Left renal cortex interstitium (tissue), 4 donors: Measurements from ENCODE around the gene MASP1. TPM values are rescaled to one million over a fixed set of nuclear protein-coding genes. Genes with fewer than 3 reads are reported as not detected.

Experiments
- DNase-seq, 4 donors: peaks; one replicate each; pipeline ENCODE4 v3.0.0-alpha.2; 2013; ENCODE audit warnings: low read depth in 4 of 4, low spot score in 2 of 4, missing footprints in 1 of 4
- polyA plus RNA-seq, 4 donors: library from polyadenylated mRNA; unstranded; fragments of 120-200 nt; gene quantifications; one replicate each; pipeline ENCODE4 v1.2.1, GENCODE V29; 2013; ENCODE audit not compliant: insufficient read length in 4 of 4

Gene MASP1
- polyA plus RNA-seq, 4 donors: 7.2 to 10.2 (median 8.4) TPM

- no peak for DNase-seq
Measured at GRCh38 chr3:187196573-187197334, 94.8 kb downstream of the MASP1 start.

GRCh38 chr3:187193181-187193580, 98.4 kb downstream of the MASP1 start:
- DNase-seq: no peak

DNA sequence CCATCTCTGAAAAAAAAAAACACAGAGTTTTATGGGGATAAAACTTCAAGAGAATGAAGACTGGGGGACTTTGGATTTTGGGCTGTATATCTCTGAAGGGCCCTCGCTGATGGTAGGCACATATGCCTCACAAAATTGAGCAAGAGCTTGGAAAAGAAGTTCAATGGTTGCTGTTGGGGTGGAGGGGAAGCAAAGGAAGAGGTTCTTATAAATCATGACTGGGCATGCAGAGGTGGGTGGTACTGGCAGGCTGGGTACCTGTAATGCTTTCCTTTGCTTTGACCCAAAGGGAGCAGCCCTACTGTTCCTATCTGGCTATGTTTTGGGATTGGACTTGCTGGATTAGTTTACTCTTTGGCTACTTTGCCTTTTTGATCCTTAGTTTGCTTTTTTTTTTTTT, 100.3 kb downstream of the MASP1 start:
- DNase-seq: no peak

DNA sequence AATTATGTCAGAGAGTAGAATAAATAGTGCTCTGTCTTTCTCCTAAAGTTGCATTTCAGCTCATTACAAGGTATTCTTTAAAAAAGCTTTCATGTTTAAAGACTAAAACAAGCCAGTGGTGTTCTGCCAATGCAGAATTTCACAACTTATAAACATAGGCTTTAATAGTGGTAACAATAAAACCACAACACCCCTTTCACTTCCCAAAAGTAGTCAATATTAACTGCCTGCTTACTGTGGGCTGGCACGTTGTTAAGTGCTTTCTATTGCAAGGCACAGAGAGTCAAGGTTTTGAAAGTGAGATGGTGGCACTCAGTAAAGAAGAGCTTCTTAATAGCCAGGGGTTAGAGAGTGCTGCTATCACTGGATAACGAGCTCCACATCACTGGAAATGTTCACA, 102.6 kb downstream of the MASP1 start:
- no peak for DNase-seq

GRCh38 chr3:187186801-187187421, 104.6 kb downstream of the MASP1 start:
- DNase-seq: no peak

GRCh38 chr3:187186375-187186774, 105.2 kb downstream of the MASP1 start:
- no peak for DNase-seq

- no peak for DNase-seq
Measured at GRCh38 chr3:187185759-187186158, 105.8 kb downstream of the MASP1 start.

Other genes with a start within 250 kb of the MASP1 start
- 10 to 100 TPM; 17.3 to 27.0 (median 18.9) TPM for gene RPL39L, start 152.2 kb downstream of the MASP1 start, polyA plus RNA-seq
- gene RTP1, start 94.3 kb downstream of the MASP1 start, polyA plus RNA-seq: not detected
- gene RTP4, start 76.6 kb upstream of the MASP1 start, polyA plus RNA-seq: 1 to 10 TPM in 1 of 4 donors, under 1 TPM in 3; 0.48 to 1.5 (median 0.74) TPM